HG02973 (cell line): ENCODE results near the gene TSPAN17.
A peak's percentile ranks its signal among the peaks of the same experiment; 100 is the strongest.

Experiments
- ATAC-seq: cut with Tn5 transposase; IDR thresholded peaks from one replicate; pipeline ENCODE4 v1.9.1; 2021; ENCODE audit warnings: moderate library complexity; ENCODE audit not compliant: unreplicated experiment

Gene TSPAN17

GRCh38 chr5:176639981-176640380 lies 7.3 kb upstream of the TSPAN17 start:
- no peak for ATAC-seq

GRCh38 chr5:176640616-176641015 lies 6.7 kb upstream of the TSPAN17 start:
- ATAC-seq = no peak

DNA sequence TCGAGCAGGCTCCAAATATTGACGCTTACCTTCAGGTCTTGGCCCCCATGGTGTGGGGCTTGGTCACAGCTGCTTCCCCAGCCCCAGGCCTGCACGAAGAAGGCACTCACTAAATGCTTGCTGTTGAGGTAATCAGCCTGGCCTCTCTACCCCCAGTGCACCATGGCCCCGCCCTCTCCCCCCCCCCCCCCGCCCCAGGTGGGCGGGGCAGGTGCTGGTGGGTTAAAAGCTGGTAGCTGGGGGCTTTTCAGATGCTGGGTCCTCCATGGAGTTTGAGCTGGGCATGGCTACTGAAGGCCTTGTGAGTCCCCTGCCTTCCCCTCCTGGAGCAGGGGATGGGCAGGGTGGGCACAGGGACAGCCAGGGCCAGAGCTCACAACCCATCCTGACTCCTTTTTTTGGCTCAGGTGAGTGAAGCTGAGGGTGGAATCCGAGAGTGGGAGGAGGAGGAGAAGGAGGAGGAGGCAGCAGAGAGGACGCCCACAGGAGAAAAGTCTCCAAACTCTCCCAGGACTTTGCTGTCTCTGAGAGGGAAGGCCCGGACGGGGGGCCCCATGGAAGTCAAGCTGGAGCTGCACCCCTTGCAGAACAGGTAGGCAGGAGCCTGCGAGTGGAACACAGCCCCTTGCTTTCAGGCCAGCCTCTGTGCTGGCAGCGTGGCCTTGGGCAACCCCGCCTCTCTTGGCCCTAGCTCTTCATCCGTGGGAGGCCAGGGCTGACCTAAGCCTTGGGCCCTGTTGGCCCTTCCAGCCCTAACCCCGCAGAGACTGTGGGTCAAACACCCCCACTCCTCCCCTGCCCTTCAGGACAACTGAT lies 4.4 kb upstream of the TSPAN17 start:
- no peak for ATAC-seq

GRCh38 chr5:176643491-176644219 lies 3.6 kb upstream of the TSPAN17 start:
- no peak for ATAC-seq

DNA sequence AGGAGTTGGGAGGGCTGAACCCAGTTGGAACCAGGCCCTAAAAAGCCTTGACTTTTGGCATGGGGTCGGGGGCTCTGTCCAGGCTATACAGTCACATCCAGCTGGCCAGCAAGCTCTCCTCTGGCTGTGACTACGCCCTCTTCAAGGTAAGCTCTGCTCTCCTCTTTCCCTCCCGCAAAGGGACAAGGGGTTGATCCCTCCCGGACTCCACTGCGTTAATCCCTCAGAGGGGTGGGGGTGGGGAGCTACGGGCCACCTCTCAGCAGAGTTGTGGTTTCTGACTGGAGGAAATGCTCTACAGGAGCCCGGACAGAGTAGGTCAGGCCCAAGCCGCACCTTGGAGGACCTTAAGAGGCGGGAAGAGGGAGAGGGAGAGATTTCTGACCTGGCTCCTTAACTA lies 3.0 kb upstream of the TSPAN17 start:
- ATAC-seq = no peak

DNA sequence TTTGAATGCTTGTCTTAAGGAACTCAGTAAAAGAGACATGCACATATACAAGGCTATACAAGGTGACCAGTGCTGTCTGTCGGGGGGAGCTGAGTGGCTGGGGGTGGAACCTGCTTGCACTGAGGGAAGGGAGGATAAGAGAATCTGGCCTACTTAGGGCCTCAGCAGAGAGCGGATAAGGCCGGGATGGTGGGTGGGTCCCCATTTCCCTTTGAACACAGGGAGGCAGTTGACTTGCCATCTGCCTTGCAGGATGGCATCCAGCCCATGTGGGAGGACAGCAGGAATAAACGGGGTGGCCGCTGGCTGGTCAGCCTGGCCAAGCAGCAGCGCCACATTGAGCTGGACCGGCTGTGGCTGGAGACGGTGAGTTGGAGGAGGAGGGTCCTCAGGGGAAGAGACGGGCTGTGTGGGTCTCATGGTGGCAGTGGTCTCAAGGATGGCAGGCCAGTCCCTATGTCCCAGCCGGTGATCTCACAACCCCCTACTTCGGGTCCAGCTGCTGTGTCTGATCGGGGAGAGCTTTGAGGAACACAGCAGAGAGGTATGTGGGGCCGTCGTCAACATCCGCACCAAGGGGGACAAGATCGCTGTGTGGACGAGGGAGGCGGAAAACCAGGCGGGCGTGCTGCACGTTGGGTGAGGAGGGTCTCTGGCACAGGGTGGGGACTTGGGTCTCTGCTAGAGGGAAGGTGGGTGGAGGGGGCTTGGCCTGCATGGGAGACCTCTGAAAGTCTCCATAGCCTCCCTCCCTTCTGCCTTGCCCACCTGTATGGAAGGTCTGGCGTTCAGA lies 2.2 kb upstream of the TSPAN17 start:
- no peak for ATAC-seq

DNA sequence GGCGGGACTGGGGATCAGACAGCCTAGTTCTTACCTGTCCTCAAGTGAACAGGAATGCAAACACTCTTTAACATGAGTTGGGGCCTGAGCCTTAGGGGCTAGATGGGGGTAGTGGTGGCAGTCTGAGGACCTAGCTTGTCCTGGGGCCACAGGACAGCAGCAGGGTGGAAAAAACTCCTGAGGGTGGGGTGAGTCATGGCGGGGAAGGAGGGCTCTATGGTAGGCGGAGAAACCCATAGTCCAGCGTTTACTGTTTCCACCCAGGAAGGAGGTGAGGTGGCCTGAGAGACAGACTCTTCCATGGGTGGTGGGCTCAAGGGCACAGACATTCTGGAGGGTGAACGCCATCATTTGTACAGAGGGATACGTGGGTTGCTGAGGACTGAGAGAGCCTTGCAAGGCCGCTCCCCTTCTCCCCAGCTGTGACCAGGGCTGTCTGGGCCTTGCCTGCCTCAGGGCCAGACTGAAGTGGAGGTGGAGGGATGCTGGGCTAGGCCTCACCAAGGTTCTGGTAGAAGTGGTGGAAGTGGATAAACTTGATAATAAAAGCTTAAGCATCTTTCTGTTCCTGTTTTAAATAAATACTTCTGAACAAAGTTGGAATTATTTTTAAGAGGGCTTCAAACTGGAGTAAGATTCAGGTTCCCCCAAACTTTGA lies 1.1 kb upstream of the TSPAN17 start:
- ATAC-seq = no peak

GRCh38 chr5:176646707-176647029 lies 616 bp upstream of the TSPAN17 start:
- ATAC-seq = peak; percentile 16

DNA sequence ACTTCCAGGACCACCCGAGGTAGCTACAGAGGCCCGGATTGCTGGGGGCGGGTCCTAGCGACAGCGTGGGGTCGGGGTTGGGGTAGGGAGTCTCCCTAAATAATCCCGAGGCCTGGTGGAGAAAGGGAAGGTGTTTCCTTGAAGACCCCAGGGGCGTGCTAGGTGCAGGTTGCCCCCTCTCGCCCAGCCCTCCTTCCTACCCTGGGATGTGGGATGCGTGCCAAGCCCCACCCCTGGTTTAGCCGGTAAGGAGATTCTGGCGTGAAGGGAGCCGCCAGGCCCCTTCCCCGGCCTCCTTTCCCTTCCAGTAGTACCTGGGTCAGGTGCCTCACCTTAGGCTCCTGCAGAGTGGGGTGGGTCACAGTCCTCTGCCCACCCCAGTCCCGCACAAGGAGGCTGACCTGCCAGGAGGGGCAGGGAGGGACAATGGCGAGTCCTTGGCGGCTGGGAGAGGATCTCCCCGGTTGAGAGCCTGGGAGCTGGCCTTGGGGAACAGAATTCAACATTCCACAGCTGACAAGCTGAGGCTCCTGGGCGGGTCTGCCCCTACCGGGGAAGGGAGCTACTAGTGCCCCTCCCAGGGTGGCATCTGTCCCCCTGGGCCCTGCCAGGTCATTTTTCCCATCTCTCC lies 674 bp downstream of the TSPAN17 start:
- ATAC-seq = no peak

- ATAC-seq = no peak
Measured at GRCh38 chr5:176648474-176649194, 1.4 kb downstream of the TSPAN17 start.

DNA sequence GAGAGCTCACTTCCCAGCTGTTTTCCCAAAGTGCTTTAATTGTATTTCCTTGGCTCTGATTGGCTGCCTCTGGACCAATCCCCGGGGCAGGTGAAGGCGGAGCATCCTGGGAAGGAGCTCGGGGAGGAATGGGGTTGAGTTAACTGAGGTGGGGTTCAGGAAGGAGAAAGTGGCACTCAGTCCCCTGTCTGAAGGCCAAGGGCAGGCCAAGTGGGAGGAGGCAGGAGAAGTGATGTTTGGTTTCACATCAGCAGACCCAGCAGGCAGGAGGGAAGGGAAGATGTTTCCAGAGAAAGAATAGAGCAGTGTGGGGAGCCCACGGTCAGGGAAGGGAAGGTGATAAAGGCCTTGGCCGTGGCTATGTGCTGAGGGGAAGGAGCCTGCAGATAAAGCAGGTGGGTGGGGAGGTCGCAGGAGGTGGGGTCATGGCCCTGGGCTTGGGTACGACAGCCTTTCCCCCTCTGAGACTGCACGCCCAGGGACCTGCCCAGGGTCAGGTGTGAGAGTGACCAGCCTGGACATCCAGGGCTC lies 3.1 kb downstream of the TSPAN17 start:
- no peak for ATAC-seq

GRCh38 chr5:176651472-176651980 lies 4.2 kb downstream of the TSPAN17 start:
- ATAC-seq = no peak

DNA sequence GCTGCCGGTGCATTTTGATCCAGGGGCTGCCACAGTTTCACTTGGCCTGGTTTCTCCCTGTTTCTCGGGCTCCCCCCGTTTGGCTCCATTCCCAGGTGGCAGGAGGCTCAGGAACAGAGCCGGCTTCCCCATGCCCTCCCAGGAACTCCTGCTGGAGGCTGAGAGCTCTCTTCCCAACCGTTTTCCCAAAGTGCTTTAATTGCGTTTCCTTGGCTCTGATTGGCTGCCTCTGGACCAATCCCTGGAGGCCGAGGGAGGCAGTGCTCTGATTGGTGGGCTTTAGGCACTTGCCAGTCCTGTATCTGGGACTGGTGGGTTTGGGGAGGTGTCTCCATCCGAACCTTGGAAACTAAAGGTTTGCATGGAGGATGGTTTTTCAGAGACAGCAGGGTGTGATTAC lies 4.9 kb downstream of the TSPAN17 start:
- ATAC-seq = no peak

GRCh38 chr5:176653401-176654385 lies 6.4 kb downstream of the TSPAN17 start:
- ATAC-seq = no peak

DNA sequence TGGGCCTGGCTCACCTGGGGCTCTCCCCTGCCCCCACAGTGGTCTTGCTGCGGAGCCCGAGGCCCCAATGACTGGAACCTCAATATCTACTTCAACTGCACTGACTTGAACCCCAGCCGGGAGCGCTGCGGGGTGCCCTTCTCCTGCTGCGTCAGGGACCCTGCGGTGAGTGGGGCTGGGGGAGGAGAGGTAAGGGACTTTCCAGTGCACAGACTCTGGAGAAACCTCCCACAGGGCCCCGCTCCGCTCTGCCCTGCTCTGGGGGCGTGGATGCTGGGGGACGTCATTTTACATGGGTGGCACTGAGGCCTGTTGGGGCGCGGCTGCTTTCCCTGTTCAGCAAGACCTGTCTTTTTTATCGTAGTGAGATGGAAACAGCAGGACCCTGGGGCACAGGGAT lies 7.6 kb downstream of the TSPAN17 start:
- ATAC-seq = no peak

DNA sequence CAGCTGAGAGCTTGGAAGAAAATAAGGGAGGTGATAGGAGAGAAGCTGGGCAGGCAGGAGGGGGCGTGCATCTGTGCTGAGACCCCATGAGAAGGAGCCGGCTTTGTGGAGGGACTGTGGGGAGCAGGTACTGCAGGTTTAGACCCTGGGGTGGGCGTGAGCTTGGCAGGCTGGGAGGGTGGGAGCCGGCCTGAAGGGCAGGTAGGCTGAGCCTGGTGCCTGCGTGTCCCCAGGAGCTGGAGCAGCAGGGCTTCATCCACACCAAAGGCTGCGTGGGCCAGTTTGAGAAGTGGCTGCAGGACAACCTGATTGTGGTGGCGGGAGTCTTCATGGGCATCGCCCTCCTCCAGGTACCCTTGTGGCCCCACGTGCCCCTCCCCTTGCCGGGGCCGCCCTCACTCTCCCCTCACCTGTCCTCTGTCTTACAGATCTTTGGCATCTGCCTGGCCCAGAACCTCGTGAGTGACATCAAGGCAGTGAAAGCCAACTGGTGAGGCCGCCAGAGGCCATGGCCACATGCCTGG lies 9.2 kb downstream of the TSPAN17 start:
- no peak for ATAC-seq

DNA sequence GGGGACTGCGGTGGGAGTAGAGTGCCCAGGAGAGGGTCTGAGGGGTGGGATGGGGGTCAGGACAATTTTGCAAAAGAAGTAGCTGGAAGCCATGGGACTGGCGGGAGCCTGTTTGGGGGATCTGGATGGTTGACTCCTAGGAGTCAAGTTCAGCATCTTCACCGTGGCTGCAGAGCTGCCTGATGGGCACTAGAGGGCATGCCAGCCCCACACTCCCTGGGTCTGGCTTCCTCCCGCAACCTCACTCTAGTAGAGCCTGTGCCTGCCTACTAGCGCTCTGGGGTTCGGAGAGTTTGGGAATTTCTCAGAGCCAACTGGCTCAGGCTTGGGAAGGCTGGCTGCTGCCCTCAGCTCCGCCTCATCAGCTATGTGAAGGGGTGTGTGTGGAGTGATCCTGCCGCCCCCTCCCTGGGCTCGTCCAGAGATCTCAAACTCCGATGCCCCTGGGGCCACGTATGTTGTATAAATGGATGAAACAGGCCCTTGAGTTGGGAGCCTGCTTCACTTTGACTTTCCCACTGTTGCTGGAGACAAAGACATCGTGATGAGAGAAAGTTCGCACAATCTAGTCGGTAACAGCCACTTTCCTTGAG lies 10.8 kb downstream of the TSPAN17 start:
- no peak for ATAC-seq
